GM12878 (cell line): Measurements from ENCODE around the gene ATP7A. TPM values are rescaled to one million over a fixed set of nuclear protein-coding genes. Genes with fewer than 3 reads are reported as not detected.

Source experiments
- ATAC-seq: fragments of 200-7000 bp; cut with Tn5 transposase; 3 replicates; pipeline ENCODE4 v1.9.1; 2020; ENCODE audit warnings: mild to moderate bottlenecking, moderate library complexity
- BruUV-seq: library from RNA; stranded (reverse); fragments of 400-500 nt; replicated peaks from 2 replicates; lab custom pipeline; 2021; lab: Mats Ljungman, UMichigan
- CTCF ChIA-PET: fragments of 300-600 bp; sonication (Branson Sonifier 250); formaldehyde crosslinking; extraction: SDS; loops from one replicate; lab custom pipeline; 2021; ENCODE audit warnings: inconsistent platforms; lab: Yijun Ruan, JAX
- POLR2A ChIA-PET: fragments of 350-600 bp; formaldehyde crosslinking; extraction: SDS; loops from one replicate; lab custom pipeline; 2021; ENCODE audit warnings: inconsistent platforms; lab: Charles Lee
- RAD21 ChIA-PET: fragments of 300-600 bp; sonication (Branson Sonifier 250); formaldehyde crosslinking; loops from one replicate; lab custom pipeline; 2023; ENCODE audit warnings: antibody characterized with exemption; ENCODE audit not compliant: unreplicated experiment; lab: Charles Lee
- SMC1A ChIA-PET: fragments of 300-600 bp; sonication (Branson Sonifier 250); formaldehyde crosslinking; loops from one replicate; lab custom pipeline; 2023; ENCODE audit not compliant: unreplicated experiment, uncharacterized antibody; lab: Charles Lee
- DNase-seq: peaks from one replicate; pipeline ENCODE4 v3.0.0-alpha.2; 2011; ENCODE audit warnings: low read depth, low spot score
- FAIRE-seq: peaks from 3 replicates; lab custom pipeline; 2011; peaks lifted over from hg19 to GRCh38; lab: Jason Lieb, UNC
- H2AFZ ChIP-seq: 2 replicates; pipeline ENCODE4 v1.6.0; 2011; ENCODE audit warnings: low read depth, low read length, control low read depth; ENCODE audit not compliant: control insufficient read depth
- H3K27ac ChIP-seq: 2 replicates; pipeline ENCODE4 v1.5.1; 2011; ENCODE audit warnings: control low read depth; ENCODE audit not compliant: control insufficient read depth, insufficient read depth
- H3K27me3 ChIP-seq, 2 experiments: replicated peaks in 1 of 2; 2 replicates each; pipeline versions ENCODE4 v1.6.0 to v1.6.1; 2011; ENCODE audit warnings: low read length in 1 of 2; ENCODE audit not compliant: control insufficient read depth in 2 of 2, insufficient read depth in 2 of 2
- H3K36me3 ChIP-seq, 2 experiments: 2 replicates each; pipeline ENCODE4 v1.5.1; 2011; ENCODE audit warnings: low read length in 1 of 2; ENCODE audit not compliant: control insufficient read depth in 2 of 2, insufficient read depth in 2 of 2
- H3K4me1 ChIP-seq: 2 replicates; pipeline ENCODE4 v1.6.1; 2011; ENCODE audit warnings: mild to moderate bottlenecking, low read length, moderate library complexity, mixed read lengths; ENCODE audit not compliant: control insufficient read depth, insufficient read depth
- H3K4me2 ChIP-seq: 2 replicates; pipeline ENCODE4 v1.6.0; 2011; ENCODE audit warnings: control low read depth; ENCODE audit not compliant: control insufficient read depth, insufficient read depth
- H3K4me3 ChIP-seq: fragments of 200-600 bp; sonication (generic); 2 replicates; pipeline ENCODE4 v1.5.1; 2016
- H3K79me2 ChIP-seq: 2 replicates; pipeline ENCODE4 v1.6.0; 2011; ENCODE audit warnings: low read length; ENCODE audit not compliant: control insufficient read depth, insufficient read depth
- H3K9ac ChIP-seq: 2 replicates; pipeline ENCODE4 v1.8.0; 2011; ENCODE audit warnings: low read length, control low read depth, mixed read lengths; ENCODE audit not compliant: control insufficient read depth, insufficient read depth
- H3K9me3 ChIP-seq: replicated peaks from 3 replicates; pipeline ENCODE4 v1.5.1; 2011; ENCODE audit warnings: mild to moderate bottlenecking, low read length; ENCODE audit not compliant: control insufficient read depth, insufficient read depth
- H4K20me1 ChIP-seq: 2 replicates; pipeline ENCODE4 v1.6.0; 2011; ENCODE audit not compliant: control insufficient read depth, insufficient read depth
- ATF7 ChIP-seq: fragments of 450-650 bp; IDR thresholded peaks from 2 replicates; pipeline ENCODE4 v1.6.1; 2016; ENCODE audit warnings: low read depth, mild to moderate bottlenecking
- BCL11A ChIP-seq: IDR thresholded peaks from 2 replicates; pipeline ENCODE4 v1.6.1; 2011; ENCODE audit warnings: low read depth, low read length
- BRCA1 ChIP-seq: IDR thresholded peaks from 2 replicates; pipeline ENCODE4 v1.6.1; 2011; ENCODE audit warnings: low read depth, low read length, improper control_type of control experiment
- CREM ChIP-seq: IDR thresholded peaks from 2 replicates; pipeline ENCODE4 v1.6.1; 2014; ENCODE audit warnings: antibody characterized with exemption, low read depth
- KDM1A ChIP-seq: fragments of 200-600 bp; sonication (generic); IDR thresholded peaks from 2 replicates; pipeline ENCODE4 v1.6.1; 2016; ENCODE audit warnings: borderline replicate concordance
- SUZ12 ChIP-seq: fragments of 200-600 bp; sonication (generic); IDR thresholded peaks from one replicate; pipeline ENCODE4 v1.6.1; 2018; ENCODE audit warnings: antibody characterized with exemption, mild to moderate bottlenecking; ENCODE audit not compliant: unreplicated experiment
- ZZZ3 ChIP-seq: IDR thresholded peaks from 2 replicates; pipeline ENCODE4 v1.6.1; 2011; ENCODE audit warnings: low read depth; ENCODE audit not compliant: control insufficient read depth, insufficient read length
- WGBS: methylation state at CpG from one replicate; pipeline ENCODE4 v1.1.6; 2016; ENCODE audit warnings: low lambda C conversion rate; ENCODE audit not compliant: insufficient replicate concordance, insufficient coverage; ENCODE audit errors: missing lambda C conversion rate; 5-methylcytosine and 5-hydroxymethylcytosine counted together
- in situ Hi-C: fragments of 300-500 bp; cut with MboI; formaldehyde crosslinking; loops from 9 replicates; pipeline ENCODE4 v1.14.3; 2018; ENCODE audit warnings: mixed read lengths
- intact Hi-C: fragments of 100-400 bp; cut with micrococcal nuclease; formaldehyde crosslinking; loops from one replicate; pipeline ENCODE4 v1.14.2; 2022; ENCODE audit not compliant: unreplicated experiment
- polyA plus RNA-seq, 11 experiments: library from polyadenylated mRNA; depleted of rRNA in 4 of 11; unstranded in 6 of 11; stranded (reverse) in 5 of 11; fragments of >200 nt; fragmentation: Nextera tagmentation in 4 of 11; fragmentation: Illumina TruSeq in 1 of 11; extraction: Ambion mirVana in 4 of 11; extraction: Trizol in 1 of 11; gene quantifications; 1 replicate in 1 of 11; 2 replicates in 10 of 11; pipeline versions ENCODE4 v1.2.1 to v1.2.3, GENCODE V29; 2011 to 2016; ENCODE audit warnings: inconsistent platforms in 2 of 11, missing spikeins in 2 of 11, low read depth in 1 of 11
- total RNA-seq, 4 experiments: library from RNA; depleted of rRNA in 3 of 4; stranded (reverse); fragments of >200 nt in 3 of 4; fragmentation: Illumina TruSeq in 1 of 4; extraction: Trizol in 1 of 4; gene quantifications; 2 replicates each; pipeline versions ENCODE4 v1.2.1 to v1.2.3, GENCODE V29; 2013 to 2021
- TF ChIP-seq, protein P1 (sequence below): IDR thresholded peaks from 2 replicates; pipeline ENCODE4 v1.6.1; 2012; ENCODE audit warnings: low read length, inconsistent platforms
- TF ChIP-seq, protein P2 (sequence below): IDR thresholded peaks from 2 replicates; pipeline ENCODE4 v1.6.1; 2012; ENCODE audit warnings: mild to moderate bottlenecking, low read depth, low read length
- TF ChIP-seq, protein P3 (sequence below): fragments of 150-350 bp; IDR thresholded peaks from 2 replicates; pipeline ENCODE4 v1.6.1; 2016; ENCODE audit warnings: low read depth, low read length
- TF ChIP-seq, protein P4 (sequence below): fragments of 450-650 bp; IDR thresholded peaks from 2 replicates; pipeline ENCODE4 v1.6.1; 2017; ENCODE audit warnings: borderline replicate concordance
- TF ChIP-seq, protein P5 (sequence below): IDR thresholded peaks from 2 replicates; pipeline ENCODE4 v1.6.1; 2012; ENCODE audit warnings: low read depth, low read length, improper control_type of control experiment

Gene ATP7A
- total and polyA plus RNA-seq, 10 of the 15 experiments (the other 5 are each of a cell fraction or from before 2014, with no cell fraction given) = 2.5 to 12.0 (median 7.6) TPM

DNA sequence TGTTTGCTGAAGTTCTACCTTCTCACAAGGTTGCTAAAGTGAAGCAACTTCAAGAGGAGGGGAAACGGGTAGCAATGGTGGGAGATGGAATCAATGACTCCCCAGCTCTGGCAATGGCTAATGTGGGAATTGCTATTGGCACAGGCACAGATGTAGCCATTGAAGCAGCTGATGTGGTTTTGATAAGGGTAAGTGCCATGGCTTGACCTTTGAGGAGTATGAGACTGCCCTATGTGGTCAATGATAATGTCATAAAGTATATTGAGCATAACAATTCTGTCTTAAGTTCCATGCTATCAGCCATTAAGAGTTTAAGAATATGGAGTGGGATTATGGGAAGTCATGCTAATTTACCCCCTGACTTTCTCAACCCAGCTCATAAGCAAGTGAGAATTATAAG, 132.1 kb downstream of the ATP7A start (continued):
- TF ChIP-seq ZZZ3 (no peak), SUZ12 (no peak)
- TF ChIP-seq, protein P1, sequence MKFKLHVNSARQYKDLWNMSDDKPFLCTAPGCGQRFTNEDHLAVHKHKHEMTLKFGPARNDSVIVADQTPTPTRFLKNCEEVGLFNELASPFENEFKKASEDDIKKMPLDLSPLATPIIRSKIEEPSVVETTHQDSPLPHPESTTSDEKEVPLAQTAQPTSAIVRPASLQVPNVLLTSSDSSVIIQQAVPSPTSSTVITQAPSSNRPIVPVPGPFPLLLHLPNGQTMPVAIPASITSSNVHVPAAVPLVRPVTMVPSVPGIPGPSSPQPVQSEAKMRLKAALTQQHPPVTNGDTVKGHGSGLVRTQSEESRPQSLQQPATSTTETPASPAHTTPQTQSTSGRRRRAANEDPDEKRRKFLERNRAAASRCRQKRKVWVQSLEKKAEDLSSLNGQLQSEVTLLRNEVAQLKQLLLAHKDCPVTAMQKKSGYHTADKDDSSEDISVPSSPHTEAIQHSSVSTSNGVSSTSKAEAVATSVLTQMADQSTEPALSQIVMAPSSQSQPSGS = no peak
- TF ChIP-seq, all 136 proteins: peak for 0

DNA sequence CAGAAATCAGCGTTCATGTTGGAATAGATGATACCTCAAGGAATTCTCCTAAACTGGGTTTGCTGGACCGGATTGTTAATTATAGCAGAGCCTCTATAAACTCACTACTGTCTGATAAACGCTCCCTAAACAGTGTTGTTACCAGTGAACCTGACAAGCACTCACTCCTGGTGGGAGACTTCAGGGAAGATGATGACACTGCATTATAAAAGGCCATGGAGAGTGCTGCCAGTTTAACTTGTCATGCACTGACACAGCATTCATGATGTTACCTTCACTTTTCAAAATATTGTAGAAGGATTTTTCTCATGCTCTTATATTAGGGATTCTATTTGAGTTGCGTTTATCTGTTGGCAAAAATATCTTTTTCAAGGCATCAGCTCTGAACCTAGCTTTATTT, 135.9 kb downstream of the ATP7A start:
- POLR2A ChIA-PET = interaction anchor here (0.7 kb wide), 1 partner anchor 21 kb away, joined by 4 read pairs; no protein-coding TSS in a partner anchor
- no peaks in the 10 kb centered on the region for H4K20me1 ChIP-seq
- SMC1A ChIA-PET = interaction anchor here (0.7 to 1.1 kb wide), 2 partner anchors 10 to 36 kb away, joined by 3 to 5 read pairs; no protein-coding TSS in a partner anchor
- no peaks in the 10 kb centered on the region for H3K27me3 ChIP-seq
- RAD21 ChIA-PET = interaction anchor here (1.1 kb wide), 1 partner anchor 129 kb away, joined by 3 read pairs; no protein-coding TSS in a partner anchor
- BruUV-seq = no TSS peak
- H3K27ac ChIP-seq = no peak overlapping the region
- no peaks in the 10 kb centered on the region for H3K9me3 ChIP-seq
- no peak overlapping the region for H3K9ac ChIP-seq
- H3K4me3 ChIP-seq = no peak overlapping the region
- ATAC-seq (no peak), FAIRE-seq (no peak), DNase-seq (no peak)
- CTCF ChIA-PET = interaction anchor here (0.9 to 1.0 kb wide), 2 partner anchors 13 to 18 kb away, joined by 3 read pairs; no protein-coding TSS in a partner anchor
- H3K4me1 ChIP-seq = no peaks in the 10 kb centered on the region
- no peak overlapping the region for H2AFZ ChIP-seq
- intact Hi-C loops = no loop called here
- 0 out of 4 replicates have a peak, but pooled peaks cover 0 to 3% of the 10 kb centered on the region in 2 experiments for H3K36me3 ChIP-seq
- in situ Hi-C loops = no loop called here
- H3K79me2 ChIP-seq = no peaks in the 10 kb centered on the region
- H3K4me2 ChIP-seq = no peak overlapping the region
- 39% methylated on average over 4 of the region's 4 CpGs for WGBS
- TF ChIP-seq BCL11A = no peak
- TF ChIP-seq, protein P2, sequence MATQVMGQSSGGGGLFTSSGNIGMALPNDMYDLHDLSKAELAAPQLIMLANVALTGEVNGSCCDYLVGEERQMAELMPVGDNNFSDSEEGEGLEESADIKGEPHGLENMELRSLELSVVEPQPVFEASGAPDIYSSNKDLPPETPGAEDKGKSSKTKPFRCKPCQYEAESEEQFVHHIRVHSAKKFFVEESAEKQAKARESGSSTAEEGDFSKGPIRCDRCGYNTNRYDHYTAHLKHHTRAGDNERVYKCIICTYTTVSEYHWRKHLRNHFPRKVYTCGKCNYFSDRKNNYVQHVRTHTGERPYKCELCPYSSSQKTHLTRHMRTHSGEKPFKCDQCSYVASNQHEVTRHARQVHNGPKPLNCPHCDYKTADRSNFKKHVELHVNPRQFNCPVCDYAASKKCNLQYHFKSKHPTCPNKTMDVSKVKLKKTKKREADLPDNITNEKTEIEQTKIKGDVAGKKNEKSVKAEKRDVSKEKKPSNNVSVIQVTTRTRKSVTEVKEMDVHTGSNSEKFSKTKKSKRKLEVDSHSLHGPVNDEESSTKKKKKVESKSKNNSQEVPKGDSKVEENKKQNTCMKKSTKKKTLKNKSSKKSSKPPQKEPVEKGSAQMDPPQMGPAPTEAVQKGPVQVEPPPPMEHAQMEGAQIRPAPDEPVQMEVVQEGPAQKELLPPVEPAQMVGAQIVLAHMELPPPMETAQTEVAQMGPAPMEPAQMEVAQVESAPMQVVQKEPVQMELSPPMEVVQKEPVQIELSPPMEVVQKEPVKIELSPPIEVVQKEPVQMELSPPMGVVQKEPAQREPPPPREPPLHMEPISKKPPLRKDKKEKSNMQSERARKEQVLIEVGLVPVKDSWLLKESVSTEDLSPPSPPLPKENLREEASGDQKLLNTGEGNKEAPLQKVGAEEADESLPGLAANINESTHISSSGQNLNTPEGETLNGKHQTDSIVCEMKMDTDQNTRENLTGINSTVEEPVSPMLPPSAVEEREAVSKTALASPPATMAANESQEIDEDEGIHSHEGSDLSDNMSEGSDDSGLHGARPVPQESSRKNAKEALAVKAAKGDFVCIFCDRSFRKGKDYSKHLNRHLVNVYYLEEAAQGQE = no peak
- TF ChIP-seq ATF7 = no peak
- TF ChIP-seq, protein P3, sequence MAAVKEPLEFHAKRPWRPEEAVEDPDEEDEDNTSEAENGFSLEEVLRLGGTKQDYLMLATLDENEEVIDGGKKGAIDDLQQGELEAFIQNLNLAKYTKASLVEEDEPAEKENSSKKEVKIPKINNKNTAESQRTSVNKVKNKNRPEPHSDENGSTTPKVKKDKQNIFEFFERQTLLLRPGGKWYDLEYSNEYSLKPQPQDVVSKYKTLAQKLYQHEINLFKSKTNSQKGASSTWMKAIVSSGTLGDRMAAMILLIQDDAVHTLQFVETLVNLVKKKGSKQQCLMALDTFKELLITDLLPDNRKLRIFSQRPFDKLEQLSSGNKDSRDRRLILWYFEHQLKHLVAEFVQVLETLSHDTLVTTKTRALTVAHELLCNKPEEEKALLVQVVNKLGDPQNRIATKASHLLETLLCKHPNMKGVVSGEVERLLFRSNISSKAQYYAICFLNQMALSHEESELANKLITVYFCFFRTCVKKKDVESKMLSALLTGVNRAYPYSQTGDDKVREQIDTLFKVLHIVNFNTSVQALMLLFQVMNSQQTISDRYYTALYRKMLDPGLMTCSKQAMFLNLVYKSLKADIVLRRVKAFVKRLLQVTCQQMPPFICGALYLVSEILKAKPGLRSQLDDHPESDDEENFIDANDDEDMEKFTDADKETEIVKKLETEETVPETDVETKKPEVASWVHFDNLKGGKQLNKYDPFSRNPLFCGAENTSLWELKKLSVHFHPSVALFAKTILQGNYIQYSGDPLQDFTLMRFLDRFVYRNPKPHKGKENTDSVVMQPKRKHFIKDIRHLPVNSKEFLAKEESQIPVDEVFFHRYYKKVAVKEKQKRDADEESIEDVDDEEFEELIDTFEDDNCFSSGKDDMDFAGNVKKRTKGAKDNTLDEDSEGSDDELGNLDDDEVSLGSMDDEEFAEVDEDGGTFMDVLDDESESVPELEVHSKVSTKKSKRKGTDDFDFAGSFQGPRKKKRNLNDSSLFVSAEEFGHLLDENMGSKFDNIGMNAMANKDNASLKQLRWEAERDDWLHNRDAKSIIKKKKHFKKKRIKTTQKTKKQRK = no peak
- TF ChIP-seq CREM = no peak
- TF ChIP-seq, protein P4, sequence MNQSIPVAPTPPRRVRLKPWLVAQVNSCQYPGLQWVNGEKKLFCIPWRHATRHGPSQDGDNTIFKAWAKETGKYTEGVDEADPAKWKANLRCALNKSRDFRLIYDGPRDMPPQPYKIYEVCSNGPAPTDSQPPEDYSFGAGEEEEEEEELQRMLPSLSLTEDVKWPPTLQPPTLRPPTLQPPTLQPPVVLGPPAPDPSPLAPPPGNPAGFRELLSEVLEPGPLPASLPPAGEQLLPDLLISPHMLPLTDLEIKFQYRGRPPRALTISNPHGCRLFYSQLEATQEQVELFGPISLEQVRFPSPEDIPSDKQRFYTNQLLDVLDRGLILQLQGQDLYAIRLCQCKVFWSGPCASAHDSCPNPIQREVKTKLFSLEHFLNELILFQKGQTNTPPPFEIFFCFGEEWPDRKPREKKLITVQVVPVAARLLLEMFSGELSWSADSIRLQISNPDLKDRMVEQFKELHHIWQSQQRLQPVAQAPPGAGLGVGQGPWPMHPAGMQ = no peak
- TF ChIP-seq, protein P5, sequence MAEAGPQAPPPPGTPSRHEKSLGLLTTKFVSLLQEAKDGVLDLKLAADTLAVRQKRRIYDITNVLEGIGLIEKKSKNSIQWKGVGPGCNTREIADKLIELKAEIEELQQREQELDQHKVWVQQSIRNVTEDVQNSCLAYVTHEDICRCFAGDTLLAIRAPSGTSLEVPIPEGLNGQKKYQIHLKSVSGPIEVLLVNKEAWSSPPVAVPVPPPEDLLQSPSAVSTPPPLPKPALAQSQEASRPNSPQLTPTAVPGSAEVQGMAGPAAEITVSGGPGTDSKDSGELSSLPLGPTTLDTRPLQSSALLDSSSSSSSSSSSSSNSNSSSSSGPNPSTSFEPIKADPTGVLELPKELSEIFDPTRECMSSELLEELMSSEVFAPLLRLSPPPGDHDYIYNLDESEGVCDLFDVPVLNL = no peak
- TF ChIP-seq KDM1A = no peak
- no peak for TF ChIP-seq BRCA1
